Fibroblast of villous mesenchyme (primary cell): Measurements from ENCODE around the gene PRKCE. TPM values are rescaled to one million over a fixed set of nuclear protein-coding genes. Genes with fewer than 3 reads are reported as not detected.

Experiments
- DNase-seq: peaks from one replicate; pipeline ENCODE4 v3.0.0-alpha.2; 2010; ENCODE audit warnings: low read depth
- H3K4me3 ChIP-seq: 2 replicates; pipeline ENCODE4 v1.5.1; 2011; ENCODE audit warnings: low read depth, mild to moderate bottlenecking, low read length
- total RNA-seq: library from RNA; depleted of rRNA; stranded (reverse); fragments of >200 nt; gene quantifications from 2 replicates; pipeline ENCODE4 v1.2.3, GENCODE V29; 2012
- TF ChIP-seq, protein P1 (sequence below): IDR thresholded peaks from 2 replicates; pipeline ENCODE4 v1.5.1; 2012; ENCODE audit warnings: low read depth, mild to moderate bottlenecking, low read length; ENCODE audit not compliant: insufficient read depth

Gene PRKCE
- total RNA-seq, 1 donor: 27.2 TPM

DNA sequence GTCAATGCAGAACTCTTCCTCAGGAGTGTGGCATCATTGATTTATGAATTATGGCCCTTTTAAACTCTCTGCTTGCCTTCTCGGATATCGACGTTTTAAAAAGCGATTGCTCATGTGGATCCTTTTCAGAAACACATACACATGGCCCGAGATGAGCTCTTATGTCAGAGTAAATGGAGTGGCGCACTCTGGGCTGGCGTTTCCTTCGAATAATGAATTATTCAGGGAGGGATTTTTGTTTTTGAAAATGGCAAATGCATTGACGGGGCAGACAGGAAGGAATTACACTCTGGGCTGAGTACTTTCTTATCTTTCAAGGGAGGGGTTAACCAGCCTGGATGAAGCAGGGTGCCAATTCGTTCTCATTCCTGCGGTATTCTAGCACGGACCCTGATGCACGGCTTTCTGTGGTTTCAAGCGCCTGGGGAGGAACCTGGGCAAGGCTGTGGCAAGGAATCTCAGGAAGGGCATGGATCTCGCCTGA lies 142.7 kb downstream of the PRKCE start:
- H3K4me3 ChIP-seq: peak overlapping the region; percentile 4
- peak; percentile 71 for DNase-seq
- TF ChIP-seq, protein P1, sequence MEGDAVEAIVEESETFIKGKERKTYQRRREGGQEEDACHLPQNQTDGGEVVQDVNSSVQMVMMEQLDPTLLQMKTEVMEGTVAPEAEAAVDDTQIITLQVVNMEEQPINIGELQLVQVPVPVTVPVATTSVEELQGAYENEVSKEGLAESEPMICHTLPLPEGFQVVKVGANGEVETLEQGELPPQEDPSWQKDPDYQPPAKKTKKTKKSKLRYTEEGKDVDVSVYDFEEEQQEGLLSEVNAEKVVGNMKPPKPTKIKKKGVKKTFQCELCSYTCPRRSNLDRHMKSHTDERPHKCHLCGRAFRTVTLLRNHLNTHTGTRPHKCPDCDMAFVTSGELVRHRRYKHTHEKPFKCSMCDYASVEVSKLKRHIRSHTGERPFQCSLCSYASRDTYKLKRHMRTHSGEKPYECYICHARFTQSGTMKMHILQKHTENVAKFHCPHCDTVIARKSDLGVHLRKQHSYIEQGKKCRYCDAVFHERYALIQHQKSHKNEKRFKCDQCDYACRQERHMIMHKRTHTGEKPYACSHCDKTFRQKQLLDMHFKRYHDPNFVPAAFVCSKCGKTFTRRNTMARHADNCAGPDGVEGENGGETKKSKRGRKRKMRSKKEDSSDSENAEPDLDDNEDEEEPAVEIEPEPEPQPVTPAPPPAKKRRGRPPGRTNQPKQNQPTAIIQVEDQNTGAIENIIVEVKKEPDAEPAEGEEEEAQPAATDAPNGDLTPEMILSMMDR: no peak

DNA sequence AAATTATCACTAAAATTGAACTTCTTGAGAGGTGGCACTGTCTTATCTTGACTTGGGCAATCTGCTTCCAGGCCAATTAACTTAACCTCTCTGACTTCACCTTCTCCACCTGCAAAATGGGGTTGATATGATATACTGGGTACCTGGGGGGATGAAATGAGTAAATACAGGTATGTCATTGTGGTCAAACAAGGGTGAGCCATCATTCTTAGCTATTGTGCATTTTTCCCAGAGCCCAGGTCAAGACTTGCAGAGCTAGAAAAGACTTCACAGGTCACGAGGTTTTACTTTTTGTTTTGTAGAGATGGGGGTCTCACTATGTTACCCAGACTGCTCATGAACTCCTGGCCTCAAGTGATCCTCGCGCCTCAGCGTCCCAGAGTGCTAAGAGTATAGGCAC lies 145.0 kb downstream of the PRKCE start:
- no peak for DNase-seq
- TF ChIP-seq, protein P1: no peak

DNA sequence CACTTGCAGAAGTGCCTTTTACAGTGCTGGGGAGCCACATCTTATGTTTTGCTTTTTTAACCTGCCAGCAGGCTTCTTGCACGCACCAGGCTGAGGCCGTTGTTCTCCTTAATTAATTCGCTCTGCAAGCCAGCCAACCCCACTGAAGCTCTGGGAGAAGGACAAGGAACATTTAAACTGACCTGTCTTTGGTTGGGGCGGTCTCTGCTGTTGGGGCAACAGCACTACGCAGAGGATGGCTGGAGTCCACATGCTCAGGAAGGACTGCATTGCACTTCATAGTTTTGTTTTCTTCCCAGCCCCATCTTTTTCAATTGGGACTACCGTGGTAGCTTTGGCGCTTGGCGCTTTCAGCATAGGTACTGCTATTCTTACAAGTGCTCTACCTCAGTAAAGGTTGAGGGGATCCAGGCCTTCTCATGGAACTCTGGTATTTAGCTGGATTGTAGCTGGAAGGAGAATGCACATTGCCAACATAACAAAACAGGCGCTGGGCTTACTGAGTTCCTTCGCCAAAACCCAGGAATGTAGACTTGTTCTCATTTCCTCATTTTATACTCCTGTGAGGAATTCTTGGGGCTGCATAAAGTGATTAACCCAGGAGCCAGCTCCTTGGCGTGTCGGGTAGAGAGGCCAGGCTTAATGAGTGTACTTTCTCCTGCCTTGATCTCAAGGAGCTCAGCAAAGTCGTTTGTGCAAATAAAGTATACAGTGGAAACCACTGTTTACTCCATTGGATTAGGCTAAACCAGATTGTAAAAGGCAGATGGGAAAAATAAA lies 146.2 kb downstream of the PRKCE start:
- TF ChIP-seq, protein P1: no peak
- no peak overlapping the region for H3K4me3 ChIP-seq
- peak; percentile 85 for DNase-seq

More for the DNA sequence above, 145.0 kb downstream of the PRKCE start:
- H3K4me3 ChIP-seq: no peak overlapping the region

DNA sequence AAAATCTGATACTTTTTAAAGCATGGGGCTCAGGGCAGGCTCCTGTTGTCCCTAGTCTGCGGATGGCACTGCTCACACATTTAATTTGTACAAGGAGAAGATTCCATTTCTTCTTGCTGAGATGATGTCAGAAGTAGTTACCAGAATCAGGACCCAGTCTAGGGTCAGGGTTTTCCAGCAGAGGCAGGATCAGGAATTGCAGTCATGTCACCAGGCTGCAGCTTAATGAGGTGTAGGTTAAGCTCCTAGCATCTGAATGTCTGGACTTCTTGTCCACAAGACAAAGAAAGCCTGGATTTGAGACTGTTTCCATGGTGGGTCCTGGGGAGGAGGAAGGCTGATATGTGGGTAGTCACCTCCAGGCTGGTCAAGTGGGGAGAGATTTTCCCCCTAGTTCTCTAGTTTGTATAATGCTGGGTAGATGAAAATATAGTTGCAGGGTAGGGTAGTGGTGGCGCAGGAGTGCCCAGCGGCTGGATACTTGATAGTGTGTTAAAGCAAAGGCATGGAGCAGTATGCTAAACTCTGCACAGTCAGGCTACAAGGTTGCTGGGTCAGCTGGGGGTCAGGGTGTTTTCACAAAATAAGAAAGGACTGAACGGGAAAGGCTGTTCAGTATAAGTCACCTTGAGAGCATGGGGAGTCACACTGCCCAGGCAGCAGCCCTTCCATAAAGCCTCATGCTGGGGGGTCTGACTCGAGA lies 148.4 kb downstream of the PRKCE start:
- H3K4me3 ChIP-seq: no peak overlapping the region
- DNase-seq: no peak
- TF ChIP-seq, protein P1: no peak

DNA sequence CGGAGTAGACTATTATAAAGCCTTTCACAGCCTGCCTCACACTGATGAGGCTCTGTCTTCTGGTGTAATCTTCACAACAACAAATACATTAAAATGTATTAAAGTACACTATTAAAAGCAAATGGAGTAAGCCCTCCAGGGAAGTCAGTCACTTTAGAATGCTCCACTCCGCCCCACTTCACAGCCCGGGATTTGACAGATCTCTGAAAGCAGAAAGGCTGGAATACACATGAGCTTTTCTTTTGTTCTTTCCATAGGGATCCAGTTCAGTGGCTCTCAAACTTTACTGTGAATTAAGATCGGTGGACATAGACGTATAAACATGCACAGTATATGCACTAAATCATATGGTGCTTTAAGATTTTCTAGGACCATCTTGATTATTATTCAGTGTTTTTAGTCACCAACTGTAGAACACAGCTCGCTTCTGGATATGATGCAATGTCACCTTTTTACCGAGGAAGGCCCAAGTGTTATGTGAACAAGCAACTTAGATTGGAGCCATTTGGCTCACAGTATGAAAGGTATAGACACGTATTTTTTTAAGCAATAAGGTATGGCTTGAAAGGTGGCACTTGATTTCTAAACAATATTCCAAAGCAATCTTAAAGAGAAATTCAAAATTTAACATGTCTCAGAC lies 151.1 kb downstream of the PRKCE start:
- TF ChIP-seq, protein P1: no peak
- no peak overlapping the region for H3K4me3 ChIP-seq
- no peak for DNase-seq

DNA sequence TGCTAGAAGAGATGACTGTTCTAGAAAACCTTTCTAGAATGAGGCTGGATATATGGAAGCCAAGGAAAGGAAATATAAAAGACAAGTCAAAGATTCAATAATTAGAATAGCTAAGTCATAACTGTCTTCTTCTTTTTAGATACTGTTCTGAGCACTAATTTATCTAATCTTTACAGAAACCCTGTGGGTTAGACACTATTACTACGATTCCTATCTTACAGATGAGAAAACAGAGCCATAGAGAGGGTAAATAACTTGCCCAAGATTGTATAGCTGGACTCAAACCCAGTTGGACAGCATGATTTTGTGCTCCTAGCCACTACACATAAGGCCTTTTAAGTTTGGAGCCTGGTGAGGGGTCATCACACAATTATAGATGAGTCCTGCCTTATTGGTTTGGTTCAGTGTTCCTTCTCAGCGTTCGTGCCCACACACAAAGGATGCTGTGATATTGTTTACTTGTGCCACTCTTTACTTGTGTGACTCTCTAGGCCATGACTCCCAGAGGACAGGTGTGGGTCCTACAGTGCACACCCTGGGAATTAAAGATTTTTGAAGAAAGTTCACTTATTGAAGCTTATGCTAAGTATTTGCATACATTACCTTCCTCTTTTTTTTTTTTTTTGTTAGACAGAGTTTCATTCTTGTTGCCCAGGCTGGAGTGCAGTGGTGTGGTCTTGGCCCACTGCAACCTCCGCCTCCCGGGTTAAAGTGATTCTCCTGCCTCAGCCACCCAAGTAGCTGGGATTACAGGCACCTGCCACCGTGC lies 153.7 kb downstream of the PRKCE start:
- TF ChIP-seq, protein P1: no peak
- no peak for DNase-seq
- no peak overlapping the region for H3K4me3 ChIP-seq
